IMR-90 (cell line): Measurements from ENCODE around the gene KLF1. TPM values are rescaled to one million over a fixed set of nuclear protein-coding genes. Genes with fewer than 3 reads are reported as not detected.

Experiments used
- ATAC-seq: fragments of 200-7000 bp; cut with Tn5 transposase; 2 replicates; pipeline ENCODE4 v1.9.1; 2020; ENCODE audit warnings: low read depth, mild to moderate bottlenecking, moderate library complexity
- BruUV-seq: library from RNA; stranded (reverse); fragments of 400-500 nt; replicated peaks from 2 replicates; lab custom pipeline; 2021; lab: Mats Ljungman, UMichigan
- CTCF ChIA-PET: fragments of 300-600 bp; formaldehyde crosslinking; extraction: SDS; loops from one replicate; lab custom pipeline; 2021; ENCODE audit warnings: antibody characterized with exemption; lab: Yijun Ruan, JAX
- POLR2A ChIA-PET: fragments of 300-600 bp; sonication (Branson Sonifier 250); formaldehyde crosslinking; loops from one replicate; lab custom pipeline; 2022; ENCODE audit warnings: antibody characterized with exemption; ENCODE audit not compliant: unreplicated experiment; lab: Charles Lee
- DNase-seq: peaks from one replicate; pipeline ENCODE4 v3.0.0; 2013
- H2AFZ ChIP-seq: replicated peaks from 2 replicates; pipeline ENCODE3; 2013; ENCODE audit warnings: low read length, mild to moderate bottlenecking; ENCODE audit not compliant: poor library complexity
- H2AK5ac ChIP-seq: 2 replicates; pipeline ENCODE4 v1.6.1; 2013; ENCODE audit warnings: low read depth, low read length, inconsistent platforms
- H2AK9ac ChIP-seq: replicated peaks from 2 replicates; pipeline ENCODE3; 2013; ENCODE audit warnings: mild to moderate bottlenecking, low read depth, low read length, moderate library complexity; ENCODE audit not compliant: poor library complexity
- H2BK120ac ChIP-seq: 2 replicates; pipeline ENCODE4 v1.6.1; 2013; ENCODE audit warnings: low read depth, low read length, inconsistent platforms
- H2BK15ac ChIP-seq: 3 replicates; pipeline ENCODE4 v1.6.1; 2013; ENCODE audit warnings: low read depth, low read length, inconsistent platforms
- H2BK20ac ChIP-seq: 2 replicates; pipeline ENCODE4 v1.6.1; 2013; ENCODE audit warnings: low read depth, mild to moderate bottlenecking, inconsistent platforms, low read length, moderate library complexity
- H2BK5ac ChIP-seq: 2 replicates; pipeline ENCODE4 v1.6.1; 2013; ENCODE audit warnings: mild to moderate bottlenecking, low read depth, low read length, inconsistent platforms; ENCODE audit not compliant: poor library complexity, severe bottlenecking
- H3K14ac ChIP-seq: replicated peaks from 2 replicates; pipeline ENCODE4 v1.6.1; 2013; ENCODE audit warnings: low read depth, low read length, inconsistent platforms
- H3K18ac ChIP-seq: 2 replicates; pipeline ENCODE4 v1.6.1; 2013; ENCODE audit warnings: low read depth, low read length, control low read depth
- H3K23ac ChIP-seq: 2 replicates; pipeline ENCODE4 v1.6.1; 2013; ENCODE audit warnings: low read depth, low read length, inconsistent platforms
- H3K27ac ChIP-seq: 2 replicates; pipeline ENCODE4 v1.5.1; 2013; ENCODE audit warnings: mild to moderate bottlenecking, control low read depth, low read length; ENCODE audit not compliant: insufficient read depth
- H3K27me3 ChIP-seq: 2 replicates; pipeline ENCODE4 v1.6.1; 2013; ENCODE audit warnings: low read length; ENCODE audit not compliant: control insufficient read depth, insufficient read depth
- H3K36me3 ChIP-seq: 2 replicates; pipeline ENCODE4 v1.6.1; 2013; ENCODE audit warnings: low read length, mixed read lengths; ENCODE audit not compliant: control insufficient read depth, insufficient read depth
- H3K4ac ChIP-seq: 2 replicates; pipeline ENCODE4 v1.6.1; 2013; ENCODE audit warnings: low read depth, low read length, inconsistent platforms
- H3K4me1 ChIP-seq: 2 replicates; pipeline ENCODE4 v1.6.1; 2013; ENCODE audit warnings: low read length, mixed read lengths; ENCODE audit not compliant: control insufficient read depth, insufficient read depth
- H3K4me2 ChIP-seq: 2 replicates; pipeline ENCODE4 v1.6.1; 2013; ENCODE audit warnings: low read depth, mild to moderate bottlenecking, control low read depth, low read length, moderate library complexity
- H3K4me3 ChIP-seq: 2 replicates; pipeline ENCODE4 v1.5.1; 2013; ENCODE audit warnings: low read depth, mild to moderate bottlenecking, control low read depth, low read length, moderate library complexity; ENCODE audit not compliant: insufficient read depth
- H3K56ac ChIP-seq: 2 replicates; pipeline ENCODE4 v1.6.1; 2013; ENCODE audit warnings: low read length, inconsistent platforms; ENCODE audit not compliant: insufficient read depth; ENCODE audit errors: extremely low read depth
- H3K79me1 ChIP-seq, 2 experiments: 2 replicates each; pipeline ENCODE4 v1.6.1; 2013; ENCODE audit warnings: low read length in 2 of 2, inconsistent platforms in 1 of 2, low read depth in 1 of 2
- H3K9ac ChIP-seq: 2 replicates; pipeline ENCODE4 v1.6.1; 2013; ENCODE audit warnings: low read depth, low read length, control low read depth
- H3K9me1 ChIP-seq: 2 replicates; pipeline ENCODE4 v1.6.1; 2013; ENCODE audit warnings: low read length, inconsistent platforms; ENCODE audit not compliant: insufficient read depth
- H3K9me3 ChIP-seq: 2 replicates; pipeline ENCODE4 v1.6.1; 2013; ENCODE audit warnings: low read length; ENCODE audit not compliant: control insufficient read depth, insufficient read depth
- H4K20me1 ChIP-seq: 2 replicates; pipeline ENCODE4 v1.6.1; 2013; ENCODE audit warnings: low read length, inconsistent platforms; ENCODE audit not compliant: insufficient read depth
- H4K5ac ChIP-seq: 2 replicates; pipeline ENCODE4 v1.6.1; 2013; ENCODE audit warnings: mild to moderate bottlenecking, low read depth, low read length, control low read depth
- H4K8ac ChIP-seq, 2 experiments: 2 replicates each; pipeline ENCODE4 v1.6.1; 2013; ENCODE audit warnings: low read depth in 2 of 2, low read length in 2 of 2, control low read depth in 1 of 2, inconsistent platforms in 1 of 2
- H4K91ac ChIP-seq: 2 replicates; pipeline ENCODE4 v1.6.1; 2013; ENCODE audit warnings: low read depth, low read length, inconsistent platforms; ENCODE audit not compliant: insufficient read depth
- BHLHE40 ChIP-seq: fragments of 150-350 bp; IDR thresholded peaks from 2 replicates; pipeline ENCODE4 v1.6.1; 2016; ENCODE audit warnings: mild to moderate bottlenecking, low read depth, low read length
- CEBPB ChIP-seq: IDR thresholded peaks from 2 replicates; pipeline ENCODE4 v1.6.1; 2012; ENCODE audit warnings: low read depth, low read length, improper control_type of control experiment
- CHD1 ChIP-seq: IDR thresholded peaks from 2 replicates; pipeline ENCODE4 v1.6.1; 2012; ENCODE audit warnings: low read depth, low read length, improper control_type of control experiment
- CTCF ChIP-seq: conservative IDR thresholded peaks from 2 replicates; pipeline ENCODE4 v1.5.1; 2012; ENCODE audit warnings: mild to moderate bottlenecking, low read depth, low read length, improper control_type of control experiment
- ELK1 ChIP-seq: fragments of 150-350 bp; IDR thresholded peaks from 2 replicates; pipeline ENCODE4 v1.6.1; 2016; ENCODE audit warnings: low read depth, mild to moderate bottlenecking, low read length, moderate library complexity, borderline replicate concordance
- FOS ChIP-seq: fragments of 150-350 bp; IDR thresholded peaks from 2 replicates; pipeline ENCODE4 v1.6.1; 2016; ENCODE audit warnings: low read depth, low read length
- MAFK ChIP-seq: IDR thresholded peaks from 2 replicates; pipeline ENCODE4 v1.6.1; 2012; ENCODE audit warnings: low read depth, low read length, improper control_type of control experiment
- MAZ ChIP-seq: IDR thresholded peaks from 2 replicates; pipeline ENCODE4 v1.6.1; 2012; ENCODE audit warnings: low read depth, mild to moderate bottlenecking, low read length, improper control_type of control experiment, moderate library complexity, borderline replicate concordance
- MXI1 ChIP-seq: IDR thresholded peaks from 2 replicates; pipeline ENCODE4 v1.6.1; 2012; ENCODE audit warnings: low read depth, mild to moderate bottlenecking, low read length, moderate library complexity, borderline replicate concordance
- NFE2L2 ChIP-seq: fragments of 150-350 bp; IDR thresholded peaks from 2 replicates; pipeline ENCODE4 v1.6.1; 2016; ENCODE audit warnings: low read depth, mild to moderate bottlenecking, low read length
- POLR2A ChIP-seq: IDR thresholded peaks from 2 replicates; pipeline ENCODE4 v1.6.1; 2012; ENCODE audit warnings: mild to moderate bottlenecking, low read depth, low read length
- RAD21 ChIP-seq: IDR thresholded peaks from 2 replicates; pipeline ENCODE4 v1.6.1; 2012; ENCODE audit warnings: low read length, improper control_type of control experiment
- RCOR1 ChIP-seq: IDR thresholded peaks from 2 replicates; pipeline ENCODE4 v1.6.1; 2012; ENCODE audit warnings: mild to moderate bottlenecking, low read length, improper control_type of control experiment; ENCODE audit not compliant: insufficient replicate concordance
- RFX5 ChIP-seq: IDR thresholded peaks from 2 replicates; pipeline ENCODE4 v1.8.0; 2012; ENCODE audit warnings: low read depth, mild to moderate bottlenecking, low read length, moderate library complexity
- SMC3 ChIP-seq: fragments of 150-350 bp; IDR thresholded peaks from 2 replicates; pipeline ENCODE4 v1.6.1; 2016; ENCODE audit warnings: low read depth, mild to moderate bottlenecking, antibody characterized with exemption, low read length, moderate library complexity
- USF2 ChIP-seq: fragments of 150-350 bp; IDR thresholded peaks from 2 replicates; pipeline ENCODE4 v1.6.1; 2017; ENCODE audit warnings: mild to moderate bottlenecking, antibody characterized with exemption, low read length, low read depth
- WGBS, 2 experiments: methylation state at CpG; one replicate each; pipeline versions ENCODE4 v1.1.5 to v1.1.7; 2013; ENCODE audit warnings: missing lambda C conversion rate in 2 of 2; ENCODE audit not compliant: insufficient read length in 1 of 2; ENCODE audit errors: extremely low coverage in 2 of 2; 5-methylcytosine and 5-hydroxymethylcytosine counted together
- dilution Hi-C: fragments of 300-500 bp; cut with HindIII; formaldehyde crosslinking; loops from one replicate; pipeline ENCODE4 v1.14.3; 2018; ENCODE audit warnings: low sequenced_read_pairs; ENCODE audit not compliant: unreplicated experiment
- in situ Hi-C: fragments of 300-500 bp; cut with MboI; formaldehyde crosslinking; loops from 3 replicates; pipeline ENCODE4 v1.14.3; 2019; ENCODE audit warnings: low sequenced_read_pairs, inconsistent platforms, mixed read lengths
- intact Hi-C: fragments of 100-400 bp; cut with micrococcal nuclease; formaldehyde crosslinking; loops from 2 replicates; pipeline ENCODE4 v1.10.0; 2022
- polyA plus RNA-seq, 3 experiments: library from polyadenylated mRNA; depleted of rRNA; stranded (reverse); fragments of >200 nt; gene quantifications; 2 replicates each; pipeline ENCODE4 v1.2.3, GENCODE V29; 2012; ENCODE audit warnings: low replicate concordance in 1 of 3
- total RNA-seq: library from RNA; depleted of rRNA; stranded (reverse); fragments of >200 nt; gene quantifications from 2 replicates; pipeline ENCODE4 v1.2.3, GENCODE V29; 2012

Gene KLF1
- total and polyA plus RNA-seq, 2 of the 4 experiments (the other 2 are of a cell fraction) = not detected

GRCh38 chr19:12930002-12930645, 43.1 kb upstream of the KLF1 start:
- Histone ChIP-seq H2AK9ac (no peak overlapping the region), H3K18ac (no peak overlapping the region), H3K27ac (no peak overlapping the region), H3K9ac (no peak overlapping the region), H3K27me3 (no peaks in the 10 kb centered on the region), H2BK5ac (no peak overlapping the region), H4K20me1 (peaks cover 18% of the 10 kb centered on the region), H3K4ac (no peak overlapping the region), H2AK5ac (no peak overlapping the region), H4K5ac (no peak overlapping the region), H4K8ac (no peak overlapping the region), H3K23ac (no peak overlapping the region), H3K4me2 (no peak overlapping the region), H3K56ac (no peak overlapping the region), H3K36me3 (peaks cover 35% of the 10 kb centered on the region), H3K4me1 (peaks cover 4% of the 10 kb centered on the region), H3K79me1 (peaks cover 8 to 48% of the 10 kb centered on the region in 2 experiments; a peak in 3 of 4 replicates), H2BK120ac (no peak overlapping the region), H2BK15ac (no peak overlapping the region), H3K9me3 (no peaks in the 10 kb centered on the region), H2AFZ (no peak overlapping the region), H2BK20ac (no peak overlapping the region), H3K9me1 (peaks cover 9% of the 10 kb centered on the region; the same call in 1 of the 2 replicates), H3K4me3 (no peak overlapping the region), H3K14ac (no peak overlapping the region), H4K91ac (no peak overlapping the region)
- ATAC-seq (no peak), DNase-seq (no peak)
- dilution Hi-C loops (no loop called here), in situ Hi-C loops (no loop called here), intact Hi-C loops (no loop called here)
- CTCF ChIA-PET = no interaction called here
- POLR2A ChIA-PET = no interaction called here
- WGBS, 2 experiments = 95% methylated on average over 10 of the region's 19 CpGs; no CpG with 5 or more reads in 1 of the 2 experiments
- BruUV-seq = no TSS peak
- no peak for TF ChIP-seq MXI1
- no peak for TF ChIP-seq BHLHE40
- TF ChIP-seq USF2 = no peak
- TF ChIP-seq RAD21 = no peak
- TF ChIP-seq CTCF = no peak
- no peak for TF ChIP-seq FOS
- no peak for TF ChIP-seq RCOR1
- TF ChIP-seq MAZ = no peak
- no peak for TF ChIP-seq CHD1
- no peak for TF ChIP-seq MAFK
- TF ChIP-seq CEBPB = no peak
- no peak for TF ChIP-seq SMC3
- no peak for TF ChIP-seq NFE2L2
- TF ChIP-seq POLR2A = no peak
- no peak for TF ChIP-seq ELK1
- no peak for TF ChIP-seq RFX5
